Heart left ventricle (tissue), 13 donors: Measurements from ENCODE around the gene IL32.

Experiments used
- POLR2A ChIP-seq, 2 donors: fragments of 450-650 bp; IDR thresholded peaks; one replicate each; pipeline ENCODE4 v1.6.1; 2017; ENCODE audit warnings: antibody characterized with exemption in 2 of 2, mild to moderate bottlenecking in 2 of 2, moderate library complexity in 2 of 2
- TF ChIP-seq, protein P1 (sequence below), 12 donors: fragments of 200-600 bp; sonication (generic) in 4 of 12; IDR thresholded peaks; one replicate each; pipeline versions ENCODE4 v1.5.0 to v1.8.0; 2018 to 2022; ENCODE audit warnings: antibody characterized with exemption in 12 of 12, mild to moderate bottlenecking in 5 of 12
- donor health status: ischemic (EF 13 %, LVEDD 7.1; RV severe dilation, severe dysfunction).
- donor health status: DM: no; HTN: yes; CAD: no.
- donor health status: DM: no; HTN: no; CAD: no.
- donor health status: ischemic (EF 25% LVEDD 6.9; RV normal size, moderate dysfunction).
- donor health status: ischemic (EF 25% LVEDD 5.7; RV mildly dilated, moderate dysfunction).
- donor health status: ischemic (EF 35%, LVEDD 5.7; RV mildly dilated, moderate dysfunction).
- donor health status: nonischemic (EF 11% LVEDD 7.7; RV severe dilation, severe dysfunction).
- donor health status: DM: yes; HTN: yes; CAD: no.
- donor health status: PGD.
- donor health status: ischemic (EF 29% LVEDD 5.4; RV normal size, mild dysfunction).
- donor health status: nonischemic (EF 23%, LVEDD 6.1; RV moderate dilation, normal function).

DNA sequence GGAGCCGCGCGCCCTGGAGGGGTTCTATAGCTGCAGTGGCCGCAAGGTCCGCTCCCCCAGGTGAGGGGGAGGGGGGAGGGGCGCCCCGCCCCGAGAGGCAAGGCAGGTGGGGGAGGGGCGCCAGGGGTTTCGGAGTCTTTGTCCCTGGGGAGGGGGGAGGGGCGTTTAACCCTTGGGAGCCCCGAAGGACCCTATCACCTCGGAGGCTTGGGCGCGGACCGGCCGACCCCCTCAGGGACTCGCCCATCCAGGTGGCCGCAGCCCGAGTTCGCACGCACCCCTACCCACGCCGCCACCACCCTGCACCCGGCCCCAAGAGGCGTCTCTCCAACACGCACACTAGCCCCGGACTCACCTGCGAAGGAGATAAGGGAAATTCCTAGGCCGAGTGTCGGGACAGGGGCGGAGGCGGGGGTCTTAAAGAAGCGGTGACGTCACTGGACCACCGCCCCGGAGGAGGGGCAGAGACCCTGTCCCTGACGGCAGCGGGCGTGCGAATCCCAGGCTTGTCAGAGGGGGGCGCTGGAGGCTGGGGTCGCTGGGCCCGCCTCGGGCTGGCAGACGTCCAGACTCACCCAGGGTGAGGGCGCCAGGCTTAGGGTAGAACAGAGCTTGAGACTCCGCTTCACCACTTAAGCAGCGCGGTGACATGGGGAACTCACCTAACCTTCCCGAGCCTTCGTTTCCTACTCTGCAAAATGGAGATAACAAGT, 47.5 kb upstream of the IL32 start, which contains the start of gene CLDN6:
- TF ChIP-seq, protein P1, sequence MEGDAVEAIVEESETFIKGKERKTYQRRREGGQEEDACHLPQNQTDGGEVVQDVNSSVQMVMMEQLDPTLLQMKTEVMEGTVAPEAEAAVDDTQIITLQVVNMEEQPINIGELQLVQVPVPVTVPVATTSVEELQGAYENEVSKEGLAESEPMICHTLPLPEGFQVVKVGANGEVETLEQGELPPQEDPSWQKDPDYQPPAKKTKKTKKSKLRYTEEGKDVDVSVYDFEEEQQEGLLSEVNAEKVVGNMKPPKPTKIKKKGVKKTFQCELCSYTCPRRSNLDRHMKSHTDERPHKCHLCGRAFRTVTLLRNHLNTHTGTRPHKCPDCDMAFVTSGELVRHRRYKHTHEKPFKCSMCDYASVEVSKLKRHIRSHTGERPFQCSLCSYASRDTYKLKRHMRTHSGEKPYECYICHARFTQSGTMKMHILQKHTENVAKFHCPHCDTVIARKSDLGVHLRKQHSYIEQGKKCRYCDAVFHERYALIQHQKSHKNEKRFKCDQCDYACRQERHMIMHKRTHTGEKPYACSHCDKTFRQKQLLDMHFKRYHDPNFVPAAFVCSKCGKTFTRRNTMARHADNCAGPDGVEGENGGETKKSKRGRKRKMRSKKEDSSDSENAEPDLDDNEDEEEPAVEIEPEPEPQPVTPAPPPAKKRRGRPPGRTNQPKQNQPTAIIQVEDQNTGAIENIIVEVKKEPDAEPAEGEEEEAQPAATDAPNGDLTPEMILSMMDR (IDR thresholded peaks at IDR 0.05) = peak in 4 of 12 donors; percentile 10 to 30 (median 16)
- TF ChIP-seq POLR2A (IDR thresholded peaks at IDR 0.05) = no peak
